Neural progenitor cell (in vitro differentiated cells): Measurements from ENCODE around the gene HOXD11. TPM values are rescaled to one million over a fixed set of nuclear protein-coding genes. Genes with fewer than 3 reads are reported as not detected.

Source experiments
- DNase-seq: peaks from one replicate; pipeline ENCODE4 v3.0.0-alpha.2; 2016; ENCODE audit warnings: low spot score
- H2AFZ ChIP-seq: fragments of 200-600 bp; sonication (generic); replicated peaks from 2 replicates; pipeline ENCODE4 v1.6.1; 2016; ENCODE audit warnings: antibody characterized with exemption
- H3F3A ChIP-seq: fragments of 200-600 bp; sonication (generic); 2 replicates; pipeline ENCODE4 v1.6.1; 2016; ENCODE audit warnings: antibody characterized with exemption, low read depth
- H3K27ac ChIP-seq: fragments of 200-600 bp; sonication (generic); 2 replicates; pipeline ENCODE4 v1.5.1; 2016; ENCODE audit warnings: mild to moderate bottlenecking
- H3K27me3 ChIP-seq: fragments of 200-600 bp; sonication (generic); 2 replicates; pipeline ENCODE4 v1.6.1; 2016; ENCODE audit warnings: mild to moderate bottlenecking, moderate library complexity
- H3K36me3 ChIP-seq: fragments of 200-600 bp; sonication (generic); 2 replicates; pipeline ENCODE4 v1.5.1; 2016
- H3K4me1 ChIP-seq: fragments of 200-600 bp; sonication (generic); 2 replicates; pipeline ENCODE4 v1.6.1; 2016; ENCODE audit warnings: mixed run types
- H3K4me2 ChIP-seq: fragments of 200-600 bp; sonication (generic); 2 replicates; pipeline ENCODE4 v1.6.1; 2016
- H3K4me3 ChIP-seq: fragments of 200-600 bp; sonication (generic); 2 replicates; pipeline ENCODE4 v1.5.1; 2016
- H3K79me2 ChIP-seq: fragments of 200-600 bp; sonication (generic); 2 replicates; pipeline ENCODE4 v1.6.1; 2016; ENCODE audit warnings: low read depth
- H3K9ac ChIP-seq: fragments of 200-600 bp; sonication (generic); 2 replicates; pipeline ENCODE4 v1.6.1; 2016
- H3K9me3 ChIP-seq: fragments of 200-600 bp; sonication (generic); 2 replicates; pipeline ENCODE4 v1.5.1; 2016; ENCODE audit warnings: low read depth
- H4K20me1 ChIP-seq: fragments of 200-600 bp; sonication (generic); 2 replicates; pipeline ENCODE4 v1.6.1; 2016; ENCODE audit warnings: low read depth
- H3K27ac Mint-ChIP-seq: 3 replicates; pipeline ENCODE4 v1.8.0; 2021; ENCODE audit warnings: mixed read lengths
- H3K27me3 Mint-ChIP-seq: 2 replicates; pipeline ENCODE4 v1.8.0; 2022; ENCODE audit warnings: low read depth, mild to moderate bottlenecking, inconsistent platforms, moderate library complexity, mixed read lengths; ENCODE audit not compliant: insufficient read depth
- H3K36me3 Mint-ChIP-seq: 3 replicates; pipeline ENCODE4 v1.8.0; 2021; ENCODE audit warnings: mixed read lengths
- H3K4me1 Mint-ChIP-seq: 3 replicates; pipeline ENCODE4 v1.8.0; 2021; ENCODE audit warnings: mixed read lengths
- H3K4me3 Mint-ChIP-seq: 3 replicates; pipeline ENCODE4 v1.8.0; 2021; ENCODE audit warnings: mild to moderate bottlenecking, moderate library complexity, mixed read lengths
- H3K9me3 Mint-ChIP-seq: 3 replicates; pipeline ENCODE4 v1.8.0; 2020; ENCODE audit warnings: mixed read lengths
- CTCF ChIP-seq: fragments of 200-600 bp; sonication (generic); IDR thresholded peaks from 2 replicates; pipeline ENCODE4 v1.5.1; 2017; ENCODE audit warnings: antibody characterized with exemption, mild to moderate bottlenecking
- EZH2 ChIP-seq: fragments of 200-600 bp; sonication (generic); IDR thresholded peaks from 2 replicates; pipeline ENCODE4 v1.6.1; 2017; ENCODE audit warnings: antibody characterized with exemption, mild to moderate bottlenecking, moderate library complexity
- EZH2phosphoT487 ChIP-seq: fragments of 200-600 bp; sonication (generic); IDR thresholded peaks from 2 replicates; pipeline ENCODE4 v1.6.1; 2017; ENCODE audit warnings: antibody characterized with exemption
- total RNA-seq: library from RNA; depleted of rRNA; stranded (reverse); fragments of >200 nt; gene quantifications from 2 replicates; pipeline ENCODE4 v1.2.3, GENCODE V29; 2015; ENCODE audit warnings: low replicate concordance

HOXD11 gene
- total RNA-seq, 1 donor from 2014 or later = not detected

GRCh38 chr2:176129813-176130146 is 22.7 kb downstream of the HOXD11 start:
- Histone ChIP-seq H3K9me3 (no peaks in the 10 kb centered on the region), H3K9ac (no peak overlapping the region), H3K79me2 (no peaks in the 10 kb centered on the region), H3K4me2 (peak overlapping the region; percentile 69), H3K27me3 (peaks cover 100% of the 10 kb centered on the region), H3K36me3 (no peaks in the 10 kb centered on the region), H3K4me3 (peak overlapping the region; percentile 39), H3K27ac (no peak overlapping the region), H3K4me1 (peaks cover 3% of the 10 kb centered on the region), H4K20me1 (peaks cover 90% of the 10 kb centered on the region), H2AFZ (no peak overlapping the region), H3F3A (peaks cover 3% of the 10 kb centered on the region)
- no peak overlapping the region for H3K27ac Mint-ChIP-seq
- no peak for DNase-seq
- peaks cover 8% of the 10 kb centered on the region for H3K9me3 Mint-ChIP-seq
- H3K36me3 Mint-ChIP-seq = no peaks in the 10 kb centered on the region
- TF ChIP-seq EZH2 (peak; percentile 17), CTCF (no peak)
- peaks cover 12% of the 10 kb centered on the region for H3K4me1 Mint-ChIP-seq
- H3K4me3 Mint-ChIP-seq = peak overlapping the region; percentile 76
- H3K27me3 Mint-ChIP-seq = peaks cover 90% of the 10 kb centered on the region

- H3K27ac ChIP-seq = no peak overlapping the region
- no peaks in the 10 kb centered on the region for H3K9me3 ChIP-seq
- H4K20me1 ChIP-seq = peaks cover 90% of the 10 kb centered on the region
- peaks cover 3% of the 10 kb centered on the region for H3K4me1 ChIP-seq
- DNase-seq = peak; percentile 76
- TF ChIP-seq CTCF (no peak), EZH2phosphoT487 (peak; percentile 69), EZH2 (peak; percentile 79)
- peaks cover 12% of the 10 kb centered on the region for H3K4me1 Mint-ChIP-seq
- H3K27ac Mint-ChIP-seq = no peak overlapping the region
- H3K9me3 Mint-ChIP-seq = peaks cover 9% of the 10 kb centered on the region
- H3K4me2 ChIP-seq = peak overlapping the region; percentile 69
- H3K27me3 ChIP-seq = peaks cover 100% of the 10 kb centered on the region
- no peaks in the 10 kb centered on the region for H3K36me3 ChIP-seq
- no peaks in the 10 kb centered on the region for H3K79me2 ChIP-seq
- H3F3A ChIP-seq = peaks cover 3% of the 10 kb centered on the region
- H3K27me3 Mint-ChIP-seq = peaks cover 90% of the 10 kb centered on the region
- no peak overlapping the region for H3K9ac ChIP-seq
- H3K4me3 Mint-ChIP-seq = peak overlapping the region; percentile 79
- H3K36me3 Mint-ChIP-seq = no peaks in the 10 kb centered on the region
- no peak overlapping the region for H2AFZ ChIP-seq
- peak overlapping the region; percentile 39 for H3K4me3 ChIP-seq
Observed at GRCh38 chr2:176130147-176130956, 23.3 kb downstream of the HOXD11 start.

GRCh38 chr2:176130957-176131847 is 24.1 kb downstream of the HOXD11 start:
- H3K9me3 Mint-ChIP-seq = peaks cover 9% of the 10 kb centered on the region
- Histone ChIP-seq H3K4me3 (no peak overlapping the region), H4K20me1 (peaks cover 91% of the 10 kb centered on the region), H3K27me3 (peaks cover 100% of the 10 kb centered on the region), H3K36me3 (no peaks in the 10 kb centered on the region), H3K9me3 (no peaks in the 10 kb centered on the region), H3K79me2 (no peaks in the 10 kb centered on the region), H2AFZ (no peak overlapping the region), H3K4me2 (no peak overlapping the region), H3K9ac (no peak overlapping the region), H3K27ac (no peak overlapping the region), H3K4me1 (peaks cover 3% of the 10 kb centered on the region), H3F3A (peaks cover 3% of the 10 kb centered on the region)
- TF ChIP-seq EZH2phosphoT487 (peak; percentile 4), CTCF (no peak), EZH2 (peak; percentile 81)
- no peaks in the 10 kb centered on the region for H3K36me3 Mint-ChIP-seq
- H3K4me1 Mint-ChIP-seq = peaks cover 12% of the 10 kb centered on the region
- no peak for DNase-seq
- H3K4me3 Mint-ChIP-seq = peak overlapping the region; percentile 79
- H3K27ac Mint-ChIP-seq = no peak overlapping the region
- peaks cover 90% of the 10 kb centered on the region for H3K27me3 Mint-ChIP-seq
